PC-3 (cell line): ENCODE results near the gene FGR.
"Not testable (repeated sequence)": the region's sequence is repeated elsewhere in the genome, so short reads cannot be mapped to it uniquely, and the experiment has no call there.

Experiments
- CTCF ChIP-seq: fragments of 300-600 bp; sonication (generic); conservative IDR thresholded peaks from 2 replicates; pipeline ENCODE4 v1.5.1; 2017; ENCODE audit warnings: antibody characterized with exemption, low read depth, mild to moderate bottlenecking, low read length
- EZH2 ChIP-seq: fragments of 300-600 bp; sonication (generic); IDR thresholded peaks from one replicate; pipeline ENCODE4 v1.6.1; 2017; ENCODE audit warnings: antibody characterized with exemption, mild to moderate bottlenecking, low read length; ENCODE audit not compliant: unreplicated experiment
- EZH2phosphoT487 ChIP-seq: fragments of 300-600 bp; sonication (generic); IDR thresholded peaks from 2 replicates; pipeline ENCODE4 v1.6.1; 2018; ENCODE audit warnings: mild to moderate bottlenecking, antibody characterized with exemption, low read length, borderline replicate concordance

GRCh38 chr1:27627733-27628132, 7.3 kb downstream of the FGR start:
- not testable (repeated sequence) for TF ChIP-seq CTCF, EZH2phosphoT487, EZH2
